Thyroid gland (tissue), 4 donors: ENCODE data around the gene ZNF281. TPM values are rescaled to one million over a fixed set of nuclear protein-coding genes. Genes with fewer than 3 reads are reported as not detected.

Source experiments
- DNase-seq, 2 donors: peaks; one replicate each; pipeline ENCODE4 v3.0.0-alpha.2; 2019
- H3K27ac ChIP-seq, 3 donors: fragments of 200-600 bp; sonication (generic); 1 replicate in 2 of 3; 2 replicates in 1 of 3; pipeline ENCODE4 v1.5.1; 2016 to 2019; ENCODE audit warnings: mild to moderate bottlenecking in 1 of 3, moderate library complexity in 1 of 3
- H3K27me3 ChIP-seq: fragments of 200-600 bp; sonication (generic); one replicate; pipeline ENCODE4 v1.5.1; 2019
- H3K36me3 ChIP-seq, 2 donors: fragments of 200-600 bp; sonication (generic); one replicate each; pipeline ENCODE4 v1.5.1; 2016 to 2019
- H3K4me1 ChIP-seq, 2 donors: fragments of 200-600 bp; sonication (generic); one replicate each; pipeline ENCODE4 v1.5.1; 2017 to 2019
- H3K4me3 ChIP-seq, 3 donors: fragments of 200-600 bp; sonication (generic); replicated peaks in 1 of 3; 1 replicate in 2 of 3; 2 replicates in 1 of 3; pipeline ENCODE4 v1.5.1; 2016; ENCODE audit warnings: mild to moderate bottlenecking in 1 of 3
- H3K9me3 ChIP-seq: fragments of 200-600 bp; sonication (generic); one replicate; pipeline ENCODE4 v1.5.1; 2017
- POLR2A ChIP-seq, 2 donors: fragments of 450-650 bp; IDR thresholded peaks; one replicate each; pipeline ENCODE4 v1.6.1; 2017; ENCODE audit warnings: antibody characterized with exemption in 2 of 2, mild to moderate bottlenecking in 2 of 2, moderate library complexity in 1 of 2
- WGBS, 2 donors: methylation state at CpG; one replicate each; pipeline ENCODE4 v1.1.5; 2017; 5-methylcytosine and 5-hydroxymethylcytosine counted together
- intact Hi-C: fragments of 100-400 bp; cut with DNase I; formaldehyde crosslinking; loops from one replicate; pipeline ENCODE4 v1.15.1; 2023
- total RNA-seq, 4 donors: library from RNA; depleted of rRNA; stranded (reverse); fragments of >200 nt; gene quantifications; one replicate each; pipeline ENCODE4 v1.2.3, GENCODE V29; 2016
- TF ChIP-seq, protein P1 (sequence below), 6 experiments: fragments of 200-600 bp in 3 of 6; fragments of 450-650 bp in 3 of 6; sonication (generic) in 3 of 6; IDR thresholded peaks; one replicate each; pipeline ENCODE4 v1.5.1; 2016 to 2019; ENCODE audit warnings: antibody characterized with exemption in 6 of 6, mild to moderate bottlenecking in 2 of 6, inconsistent platforms in 1 of 6, moderate library complexity in 1 of 6

Gene ZNF281
- total RNA-seq, 4 donors from 2014 or later = 9.8 to 16.9 (median 12.5) TPM

DNA sequence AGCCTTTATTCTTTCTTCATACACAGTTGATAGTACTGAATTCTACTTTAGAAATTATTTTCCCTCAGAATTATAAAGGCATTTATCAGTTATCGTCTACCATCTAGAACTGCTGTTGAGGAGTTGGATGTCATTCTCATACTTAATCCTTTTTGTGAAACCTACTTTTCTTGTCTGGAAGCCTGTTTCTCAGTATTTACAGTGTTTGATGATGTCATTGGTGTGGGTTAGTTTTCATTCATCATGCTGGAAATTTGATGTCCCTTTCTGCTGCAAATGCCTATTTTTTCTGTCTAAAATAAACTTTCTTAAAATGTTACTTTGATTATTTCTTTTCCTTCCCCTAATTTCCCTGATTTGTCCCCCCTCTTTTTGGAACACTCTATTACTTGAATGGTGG lies 22.8 kb upstream of the ZNF281 start:
- no peak overlapping the region for H3K4me3 ChIP-seq
- no peaks in the 10 kb centered on the region for H3K4me1 ChIP-seq
- H3K9me3 ChIP-seq = no peaks in the 10 kb centered on the region
- 96 to 100% methylated on average over 1 of the region's 1 CpG for WGBS, 2 donors
- H3K36me3 ChIP-seq = no peaks in the 10 kb centered on the region
- TF ChIP-seq, protein P1, sequence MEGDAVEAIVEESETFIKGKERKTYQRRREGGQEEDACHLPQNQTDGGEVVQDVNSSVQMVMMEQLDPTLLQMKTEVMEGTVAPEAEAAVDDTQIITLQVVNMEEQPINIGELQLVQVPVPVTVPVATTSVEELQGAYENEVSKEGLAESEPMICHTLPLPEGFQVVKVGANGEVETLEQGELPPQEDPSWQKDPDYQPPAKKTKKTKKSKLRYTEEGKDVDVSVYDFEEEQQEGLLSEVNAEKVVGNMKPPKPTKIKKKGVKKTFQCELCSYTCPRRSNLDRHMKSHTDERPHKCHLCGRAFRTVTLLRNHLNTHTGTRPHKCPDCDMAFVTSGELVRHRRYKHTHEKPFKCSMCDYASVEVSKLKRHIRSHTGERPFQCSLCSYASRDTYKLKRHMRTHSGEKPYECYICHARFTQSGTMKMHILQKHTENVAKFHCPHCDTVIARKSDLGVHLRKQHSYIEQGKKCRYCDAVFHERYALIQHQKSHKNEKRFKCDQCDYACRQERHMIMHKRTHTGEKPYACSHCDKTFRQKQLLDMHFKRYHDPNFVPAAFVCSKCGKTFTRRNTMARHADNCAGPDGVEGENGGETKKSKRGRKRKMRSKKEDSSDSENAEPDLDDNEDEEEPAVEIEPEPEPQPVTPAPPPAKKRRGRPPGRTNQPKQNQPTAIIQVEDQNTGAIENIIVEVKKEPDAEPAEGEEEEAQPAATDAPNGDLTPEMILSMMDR (IDR thresholded peaks at IDR 0.05) = no peak
- TF ChIP-seq POLR2A (IDR thresholded peaks at IDR 0.05) = no peak
- intact Hi-C loops = no loop called here
- H3K27ac ChIP-seq = no peak overlapping the region
- no peak for DNase-seq
- H3K27me3 ChIP-seq = no peaks in the 10 kb centered on the region

DNA sequence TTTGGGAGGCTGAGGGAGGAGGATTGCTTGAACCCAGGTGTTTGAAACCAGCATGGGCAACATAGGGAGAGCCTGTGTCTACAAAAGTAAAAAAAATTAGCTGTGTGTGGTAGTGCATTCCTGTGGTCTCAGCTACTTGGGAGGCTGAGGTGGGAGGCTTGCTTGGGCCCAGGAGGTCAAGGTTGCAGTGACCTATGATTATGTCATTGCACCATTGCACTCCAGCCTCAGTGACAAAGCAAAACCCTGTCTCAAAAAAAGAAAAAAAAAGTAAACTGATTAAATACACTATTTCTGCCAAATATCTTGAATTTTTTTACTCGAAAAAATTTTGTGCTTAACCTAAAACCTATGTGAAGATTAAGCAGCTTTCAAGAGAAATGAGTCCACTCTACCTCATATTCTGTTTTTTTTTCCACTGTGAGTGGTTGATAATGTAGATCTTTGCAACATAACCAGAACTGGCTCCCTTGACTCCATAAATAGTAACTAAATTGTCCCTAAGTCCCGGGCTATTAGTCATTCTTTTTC lies 19.4 kb upstream of the ZNF281 start:
- intact Hi-C loops = no loop called here
- 72 to 91% methylated on average over 2 of the region's 2 CpGs for WGBS, 2 donors
- H3K27ac ChIP-seq = no peak overlapping the region

DNA sequence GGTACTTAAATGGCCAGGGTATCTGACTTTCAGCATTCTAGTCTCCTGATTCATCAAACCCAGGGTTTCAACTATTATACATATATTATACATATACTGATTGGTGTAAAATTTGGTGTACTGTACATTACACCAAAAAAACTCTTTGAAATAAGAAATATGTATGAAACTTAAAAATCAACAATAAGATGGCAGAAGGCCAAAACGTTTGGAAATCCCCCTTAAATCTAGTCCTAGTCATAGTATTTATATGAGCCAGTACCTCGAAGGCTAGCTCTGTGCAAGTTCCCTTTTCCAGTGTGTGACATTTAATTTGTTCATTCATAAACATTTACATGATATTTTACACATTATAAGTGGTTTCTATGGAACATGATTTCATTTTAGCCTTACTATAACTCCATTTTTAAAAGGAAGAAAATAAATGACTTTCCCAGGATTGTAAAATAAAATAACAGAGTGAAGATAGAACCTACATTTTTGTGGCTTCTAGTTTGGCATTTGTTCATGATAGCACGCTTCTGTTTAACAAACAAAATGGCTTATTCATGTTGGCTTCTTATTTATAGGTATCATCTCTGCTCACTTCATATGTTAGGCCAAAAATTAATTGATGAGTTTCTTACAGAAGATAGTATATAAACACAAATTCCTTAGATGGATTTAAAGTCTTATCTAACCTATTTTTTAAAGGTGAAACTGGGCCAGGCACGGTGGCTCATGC lies 18.8 kb upstream of the ZNF281 start:
- TF ChIP-seq, protein P1 (IDR thresholded peaks at IDR 0.05) = no peak
- no peak for TF ChIP-seq POLR2A (IDR thresholded peaks at IDR 0.05)
- Histone ChIP-seq H3K36me3 (no peaks in the 10 kb centered on the region), H3K27me3 (no peaks in the 10 kb centered on the region), H3K4me3 (no peak overlapping the region), H3K27ac (no peak overlapping the region), H3K9me3 (no peaks in the 10 kb centered on the region), H3K4me1 (no peaks in the 10 kb centered on the region)
- intact Hi-C loops = no loop called here
- DNase-seq = no peak
- WGBS, 2 donors = 64 to 74% methylated on average over 4 of the region's 4 CpGs

More for the DNA sequence above, 19.4 kb upstream of the ZNF281 start:
- DNase-seq = no peak
- Histone ChIP-seq H3K36me3 (no peaks in the 10 kb centered on the region), H3K9me3 (no peaks in the 10 kb centered on the region), H3K4me1 (no peaks in the 10 kb centered on the region), H3K27me3 (no peaks in the 10 kb centered on the region), H3K4me3 (no peak overlapping the region)
- no peak for TF ChIP-seq POLR2A (IDR thresholded peaks at IDR 0.05)
- TF ChIP-seq, protein P1 (IDR thresholded peaks at IDR 0.05) = no peak

DNA sequence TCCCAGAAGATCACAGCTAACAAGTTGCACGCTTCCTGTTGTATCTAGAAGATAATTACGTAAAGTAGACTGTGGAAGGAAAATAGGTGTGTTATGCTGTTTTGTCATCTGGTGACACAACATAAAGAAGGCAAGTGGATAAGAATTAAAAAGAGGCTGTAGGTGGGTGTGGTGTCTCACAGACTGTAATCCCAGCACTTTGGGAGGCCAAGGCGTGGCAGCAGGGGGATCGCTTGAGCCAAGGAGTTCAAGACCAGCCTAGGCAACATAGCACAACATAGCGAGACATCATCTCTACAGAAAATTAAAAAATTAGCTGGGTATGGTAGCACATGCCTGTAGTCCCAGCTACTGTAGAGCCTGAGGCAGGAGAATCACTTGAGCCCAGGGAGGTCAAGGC lies 17.9 kb upstream of the ZNF281 start:
- Histone ChIP-seq H3K4me1 (no peaks in the 10 kb centered on the region), H3K27ac (no peak overlapping the region), H3K9me3 (no peaks in the 10 kb centered on the region), H3K4me3 (no peak overlapping the region), H3K27me3 (no peaks in the 10 kb centered on the region), H3K36me3 (no peaks in the 10 kb centered on the region)
- no peak for DNase-seq
- TF ChIP-seq, protein P1 (IDR thresholded peaks at IDR 0.05) = no peak
- TF ChIP-seq POLR2A (IDR thresholded peaks at IDR 0.05) = no peak
- intact Hi-C loops = no loop called here
- WGBS, 2 donors = 92 to 95% methylated on average over 5 of the region's 5 CpGs

DNA sequence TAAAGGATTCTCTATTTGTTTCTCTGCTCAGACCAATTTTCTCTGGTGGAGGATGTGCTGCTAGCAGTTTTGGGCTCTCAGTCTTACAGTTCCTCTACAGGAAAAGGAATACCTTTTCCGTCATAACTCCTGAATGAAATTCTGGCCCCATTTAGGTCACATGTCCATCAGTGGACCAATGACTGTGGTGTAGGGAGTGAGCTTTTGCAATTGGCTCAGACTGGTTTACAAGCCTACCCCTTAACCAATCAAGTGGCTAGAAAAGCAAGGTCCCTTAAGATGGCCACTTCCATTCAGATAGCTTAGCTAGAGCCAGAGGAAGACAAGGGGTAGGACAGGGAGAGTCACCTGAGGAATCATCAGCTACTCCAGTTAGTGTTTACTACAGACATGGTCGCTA lies 16.4 kb upstream of the ZNF281 start:
- intact Hi-C loops = no loop called here
- 93 to 96% methylated on average over 2 of the region's 2 CpGs for WGBS, 2 donors
- TF ChIP-seq POLR2A (IDR thresholded peaks at IDR 0.05) = no peak
- TF ChIP-seq, protein P1 (IDR thresholded peaks at IDR 0.05) = no peak
- H3K27me3 ChIP-seq = no peaks in the 10 kb centered on the region
- no peak overlapping the region for H3K4me3 ChIP-seq
- H3K27ac ChIP-seq = no peak overlapping the region
- no peaks in the 10 kb centered on the region for H3K9me3 ChIP-seq
- no peak for DNase-seq
- no peaks in the 10 kb centered on the region for H3K36me3 ChIP-seq
- no peaks in the 10 kb centered on the region for H3K4me1 ChIP-seq
